ENCODE results near the gene C13orf46.
"Not testable (repeated sequence)": the region's sequence is repeated elsewhere in the genome, so short reads cannot be mapped to it uniquely, and the experiment has no call there.

C13orf46 gene

DNA sequence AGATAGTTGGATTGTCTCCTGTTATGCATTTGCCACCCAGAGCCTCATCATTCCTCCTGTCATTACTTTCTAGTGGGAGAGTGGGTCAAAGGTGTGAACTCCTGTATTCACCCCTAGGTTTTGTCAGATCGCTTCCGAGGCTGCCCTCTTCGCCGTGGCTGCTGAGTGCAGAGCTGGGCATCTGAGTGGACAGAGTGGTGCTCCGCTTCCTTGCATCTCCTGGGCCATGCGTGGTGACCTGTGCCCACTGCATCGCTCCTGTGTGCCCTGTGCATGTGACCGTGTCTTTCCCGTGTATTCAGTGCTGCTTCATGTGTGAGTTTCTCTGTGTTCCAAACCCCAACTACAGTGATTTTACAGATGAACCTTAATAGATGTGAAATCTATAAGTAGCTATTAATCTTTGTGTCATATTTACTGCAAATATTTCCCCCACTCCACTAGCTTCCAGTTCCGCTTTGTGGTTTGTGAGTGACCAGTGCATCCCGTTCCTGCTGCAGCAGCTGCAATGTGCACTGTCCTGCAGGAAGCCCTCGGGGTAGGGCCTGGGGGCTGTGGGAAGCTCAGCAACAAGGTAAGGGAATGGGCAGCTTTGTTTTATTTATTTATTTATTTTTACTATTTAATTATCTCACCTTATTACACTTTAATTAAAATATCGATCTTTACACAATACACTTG is 53.1 kb downstream of the C13orf46 start:
- DNase-seq = no peak

DNA sequence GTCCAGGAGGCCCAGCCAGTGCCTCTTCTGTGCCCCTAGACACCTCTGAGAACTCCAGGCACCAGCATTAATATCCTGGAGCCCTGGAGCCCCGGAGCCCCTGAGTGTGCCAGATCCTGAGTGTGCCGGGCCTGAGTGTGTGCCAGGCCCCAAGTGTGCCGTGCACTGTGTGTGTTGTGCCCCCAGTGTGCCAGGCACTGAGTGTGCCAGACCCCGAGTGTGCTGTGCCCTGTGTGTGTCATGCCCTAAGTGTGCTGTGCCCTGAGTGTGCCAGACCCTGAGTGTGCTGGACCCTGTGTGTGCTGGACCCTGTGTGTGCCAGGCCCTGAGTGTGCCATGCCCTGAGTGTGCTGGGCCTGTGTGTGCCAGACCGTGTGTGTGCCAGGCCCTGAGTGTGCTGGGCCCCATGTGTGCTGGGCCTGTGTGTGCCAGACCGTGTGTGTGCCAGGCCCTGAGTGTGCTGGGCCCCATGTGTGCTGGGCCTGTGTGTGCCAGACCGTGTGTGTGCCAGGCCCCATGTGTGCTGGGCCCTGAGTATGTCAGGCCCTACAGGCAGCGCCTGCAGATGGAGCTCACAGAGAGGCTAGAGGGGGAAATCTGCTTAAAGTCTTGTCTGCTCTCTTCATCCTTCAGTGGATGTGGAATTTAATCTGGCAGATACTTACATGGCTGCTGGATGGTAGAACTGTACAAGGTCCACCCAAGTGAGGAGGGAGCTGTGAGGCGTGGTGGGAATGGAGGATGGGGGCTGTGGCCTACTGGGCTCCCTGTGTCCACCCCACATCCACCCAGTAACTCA is 53.9 kb downstream of the C13orf46 start:
- no peak for DNase-seq

DNA sequence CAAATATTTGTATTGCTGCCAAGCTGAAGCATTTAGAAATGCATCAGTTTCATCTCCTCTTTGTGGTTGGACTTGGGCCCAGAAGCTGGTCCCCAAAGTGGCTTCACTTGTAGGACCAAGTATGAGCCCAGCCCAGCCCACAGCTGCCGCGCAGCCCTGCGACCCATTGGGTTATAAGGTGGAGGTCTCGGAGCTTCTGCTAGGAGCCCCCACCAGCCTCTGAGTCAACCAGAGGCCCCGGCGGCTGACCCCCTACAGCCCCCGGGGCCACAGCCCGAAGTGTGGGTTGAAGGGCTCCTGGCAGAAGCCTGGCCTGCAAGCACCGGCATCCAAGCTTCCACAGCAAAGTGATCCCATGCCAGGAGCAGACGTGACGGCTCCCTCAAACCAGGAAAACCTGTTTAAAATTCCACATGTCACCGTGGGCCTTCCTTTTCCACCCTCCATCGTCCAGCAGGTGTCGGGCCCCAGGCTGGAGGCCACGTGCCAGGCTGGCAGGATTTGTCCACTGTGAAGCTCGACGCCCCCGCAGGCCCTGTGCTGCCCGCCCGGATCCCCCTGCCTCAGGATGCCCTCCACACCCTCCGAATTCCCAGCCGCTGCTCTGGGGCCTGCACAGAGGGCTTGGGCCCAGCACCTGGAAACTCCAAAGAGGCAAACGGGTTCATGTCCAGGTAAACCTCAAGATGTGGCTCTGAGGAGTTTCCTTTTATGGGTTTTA is 54.7 kb downstream of the C13orf46 start:
- DNase-seq = no peak

DNA sequence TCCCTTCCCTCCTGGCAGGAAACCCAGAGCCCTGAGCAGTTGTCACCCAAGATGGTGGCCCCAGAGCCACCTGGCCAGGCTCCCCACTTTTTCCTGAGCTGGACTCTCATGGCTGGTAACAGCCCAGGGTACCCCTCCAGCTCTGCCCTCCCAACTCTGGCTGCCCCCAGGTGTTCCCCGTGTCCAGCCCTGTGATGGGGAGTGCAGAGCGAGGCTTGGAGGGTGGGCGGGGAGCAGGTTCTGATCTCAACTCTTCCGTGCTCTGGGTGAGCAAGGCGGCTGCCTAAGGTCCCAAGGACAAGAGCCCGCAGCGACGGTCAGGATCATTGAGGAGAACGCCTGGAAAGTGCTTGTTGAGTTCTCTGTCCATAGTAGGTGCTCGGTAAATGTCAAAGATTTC is 55.3 kb downstream of the C13orf46 start:
- DNase-seq = no peak

DNA sequence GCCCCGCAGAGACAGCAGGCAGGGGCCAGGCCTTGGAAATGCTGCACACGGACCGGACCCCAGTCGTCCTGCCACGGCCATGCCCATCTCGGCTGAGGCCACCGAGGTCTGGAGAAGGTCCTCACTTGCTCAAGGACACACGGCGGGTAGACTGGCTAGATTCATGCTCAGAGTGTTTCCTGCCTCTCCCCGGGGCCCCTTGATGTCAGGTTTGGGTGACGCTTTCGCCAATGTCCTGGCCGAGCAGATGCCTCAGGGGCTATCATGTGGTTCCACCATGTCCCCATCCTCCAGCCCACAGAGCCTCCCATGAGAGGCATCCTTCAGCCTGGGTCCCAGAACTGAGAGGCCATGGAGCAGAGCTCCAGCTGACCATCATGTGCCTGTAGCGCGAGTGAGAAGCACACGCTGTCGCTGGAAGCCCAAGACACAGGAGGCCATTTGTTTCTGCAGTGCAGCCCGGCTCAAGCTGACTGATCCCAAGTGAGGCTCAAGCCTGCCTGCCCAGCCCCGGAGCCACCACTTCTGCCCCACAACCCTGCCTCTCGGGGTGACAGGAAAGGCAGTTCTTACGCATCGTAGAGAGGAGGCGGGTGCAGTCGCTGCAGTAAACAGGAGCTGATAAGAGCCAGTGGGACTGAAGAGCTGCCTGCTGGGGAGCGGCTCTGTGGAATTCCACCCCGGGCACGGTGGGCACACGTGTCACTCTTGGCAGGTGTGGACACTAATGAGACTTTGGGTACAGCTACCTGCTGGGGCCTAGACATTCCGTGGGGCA is 56.1 kb downstream of the C13orf46 start:
- no peak for DNase-seq

DNA sequence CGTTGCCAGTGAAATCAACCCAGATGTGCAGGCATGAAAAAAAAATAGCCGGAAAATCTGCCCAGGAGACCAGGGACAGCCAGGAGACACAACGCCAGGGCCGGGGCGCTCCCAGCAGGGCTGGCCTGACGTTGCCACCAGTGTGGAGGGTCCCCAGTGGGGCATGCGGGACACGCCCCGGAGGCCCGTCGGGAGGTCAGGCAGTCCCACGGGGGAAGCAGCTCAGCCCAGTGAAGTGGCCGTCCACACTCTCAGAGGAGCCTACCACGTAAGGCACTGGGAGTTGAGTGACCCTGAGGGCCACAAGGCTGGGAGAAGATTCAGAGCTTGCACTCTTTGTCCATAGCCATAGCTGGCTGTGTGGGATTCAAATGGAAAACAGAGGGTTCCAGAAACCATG is 56.8 kb downstream of the C13orf46 start:
- DNase-seq = no peak

DNA sequence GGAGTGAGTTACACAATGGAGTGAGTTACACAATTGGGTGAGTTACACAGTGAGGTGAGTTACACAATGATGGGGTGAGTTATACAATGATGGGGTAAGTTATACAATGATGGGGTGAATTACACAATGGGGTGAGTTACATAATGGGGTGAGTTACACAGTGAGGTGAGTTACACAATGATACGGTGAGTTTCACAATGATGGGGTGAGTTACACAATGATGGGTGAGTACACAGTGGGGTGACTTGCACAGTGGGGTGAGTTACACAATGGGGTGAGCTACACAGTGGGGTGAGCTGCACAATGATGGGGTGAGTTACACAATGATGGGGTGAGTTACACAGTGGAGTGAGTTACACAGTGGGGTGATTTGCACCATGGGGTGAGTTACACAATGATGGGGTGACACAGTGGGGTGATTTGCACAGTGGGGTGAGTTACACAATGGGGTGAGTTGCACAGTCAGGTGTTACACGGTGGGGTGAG is 57.5 kb downstream of the C13orf46 start:
- DNase-seq = no peak

DNA sequence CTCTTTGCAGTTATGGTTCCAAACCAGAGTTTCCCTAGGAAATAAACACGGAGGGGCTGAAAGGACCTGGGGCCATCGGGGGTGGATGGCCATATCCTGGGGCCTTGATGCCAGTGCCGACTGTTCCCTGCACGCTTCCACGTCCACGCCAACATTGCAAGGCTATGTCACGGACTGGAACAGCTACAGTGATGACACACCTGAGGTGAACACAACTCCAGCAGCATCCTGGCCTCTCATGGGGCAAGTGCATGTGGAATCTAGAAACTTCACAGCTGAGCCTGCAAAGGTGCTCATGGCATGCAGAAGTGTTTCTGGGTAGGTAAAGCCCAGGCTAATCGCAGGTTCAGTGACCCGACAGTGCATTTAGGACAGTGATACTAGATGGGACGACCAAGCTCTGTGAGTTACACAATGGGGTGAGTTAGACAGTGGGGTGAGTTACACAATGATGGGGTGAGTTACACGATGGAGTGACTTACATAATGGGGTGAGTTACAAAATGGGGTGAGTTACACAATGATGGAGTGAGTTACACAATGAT is 58.0 kb downstream of the C13orf46 start:
- no peak for DNase-seq

DNA sequence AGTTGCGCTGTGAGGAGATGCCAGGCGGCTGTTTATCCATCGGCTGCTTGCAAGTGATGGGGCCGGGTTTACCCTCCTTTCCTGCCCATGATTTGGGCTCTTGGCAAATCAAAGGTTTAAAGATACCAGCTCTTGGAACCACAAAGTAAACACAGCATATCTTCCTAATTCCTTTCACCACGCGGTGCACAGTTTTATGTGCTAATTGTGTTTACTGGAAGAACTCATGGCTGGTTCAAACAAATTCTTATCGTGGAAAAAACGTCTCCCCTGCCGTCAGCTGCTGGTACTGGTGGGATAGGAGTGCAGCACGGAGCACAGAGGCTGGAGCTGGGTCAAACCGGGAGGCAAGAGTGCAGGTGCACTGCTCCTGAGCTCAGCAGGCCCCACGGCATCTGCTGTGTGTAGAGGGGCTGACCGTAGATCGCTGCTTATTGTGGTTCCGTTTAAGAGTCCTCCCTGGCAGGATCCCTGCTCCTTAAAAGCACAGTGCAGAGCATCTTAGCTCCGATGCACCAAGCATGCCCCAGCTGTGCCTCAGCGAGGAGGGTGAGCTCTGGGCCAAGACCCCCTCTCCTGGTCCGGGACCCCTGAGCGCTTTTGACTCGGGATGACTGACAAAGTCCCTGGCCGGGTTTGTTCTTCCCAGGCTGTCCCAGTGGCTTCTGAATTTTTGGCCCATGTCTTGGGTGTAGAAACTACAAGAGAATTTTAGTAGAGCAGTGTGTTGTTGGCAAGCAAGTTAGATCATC is 58.7 kb downstream of the C13orf46 start:
- no peak for DNase-seq

DNA sequence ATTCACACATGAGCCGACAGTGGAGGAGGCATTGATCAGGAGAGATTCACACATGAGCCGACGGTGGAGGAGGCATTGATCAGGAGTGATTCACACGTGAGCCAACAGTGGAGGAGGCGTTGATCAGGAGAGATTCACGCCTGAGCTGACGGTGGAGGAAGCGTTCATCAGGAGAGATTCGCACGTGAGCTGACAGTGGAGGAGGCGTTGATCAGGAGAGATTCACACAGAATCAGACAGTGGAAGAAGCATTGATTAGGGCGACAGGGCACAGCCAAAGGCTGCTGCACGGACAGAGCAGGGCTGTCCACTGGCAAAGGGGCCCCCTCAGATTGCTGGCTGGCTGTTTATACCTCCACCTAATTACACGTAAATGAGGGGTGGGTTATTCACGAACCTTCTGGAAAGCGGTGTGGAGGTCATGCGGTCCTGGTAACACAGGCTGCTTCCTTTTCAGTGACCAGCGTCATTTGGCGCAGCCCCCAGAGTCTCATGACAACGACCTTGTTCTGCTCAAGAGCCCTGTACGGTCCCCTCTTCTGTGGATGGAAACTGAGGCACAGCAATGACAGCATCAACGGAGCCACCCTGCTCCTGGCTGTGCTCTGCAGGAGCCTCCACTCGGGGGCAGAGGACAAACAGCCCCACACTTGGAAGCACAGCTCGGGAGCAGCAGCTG is 59.4 kb downstream of the C13orf46 start:
- DNase-seq = no peak

DNA sequence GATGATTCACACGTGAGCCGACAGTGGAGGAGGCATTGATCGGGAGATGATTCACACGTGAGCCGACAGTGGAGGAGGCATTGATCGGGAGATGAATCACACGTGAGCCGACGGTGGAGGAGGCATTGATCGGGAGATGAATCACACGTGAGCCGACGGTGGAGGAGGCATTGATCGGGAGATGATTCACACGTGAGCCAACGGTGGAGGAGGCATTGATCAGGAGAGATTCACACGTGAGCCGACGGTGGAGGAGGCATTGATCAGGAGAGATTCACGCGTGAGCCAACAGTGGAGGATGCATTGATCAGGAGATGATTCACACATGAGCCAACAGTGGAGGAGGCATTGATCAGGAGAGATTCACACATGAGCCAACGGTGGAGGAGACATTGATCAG is 60.0 kb downstream of the C13orf46 start:
- not testable (repeated sequence) for DNase-seq

DNA sequence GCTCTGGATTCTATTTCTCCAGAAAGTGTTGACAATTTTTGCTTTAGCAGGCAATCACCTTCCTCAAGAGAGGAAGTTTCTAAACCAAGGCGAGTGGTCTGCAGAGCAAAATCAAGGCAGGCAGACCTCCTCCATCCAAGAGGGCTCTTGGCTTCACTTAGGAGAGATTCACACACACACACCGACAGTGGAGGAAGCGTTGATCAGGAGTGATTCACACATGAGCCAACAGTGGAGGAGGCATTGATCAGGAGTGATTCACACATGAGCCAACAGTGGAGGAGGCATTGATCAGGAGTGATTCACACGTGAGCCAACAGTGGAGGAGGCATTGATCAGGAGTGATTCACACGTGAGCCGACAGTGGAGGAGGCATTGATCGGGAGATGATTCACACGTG is 60.5 kb downstream of the C13orf46 start:
- DNase-seq = not testable (repeated sequence)

DNA sequence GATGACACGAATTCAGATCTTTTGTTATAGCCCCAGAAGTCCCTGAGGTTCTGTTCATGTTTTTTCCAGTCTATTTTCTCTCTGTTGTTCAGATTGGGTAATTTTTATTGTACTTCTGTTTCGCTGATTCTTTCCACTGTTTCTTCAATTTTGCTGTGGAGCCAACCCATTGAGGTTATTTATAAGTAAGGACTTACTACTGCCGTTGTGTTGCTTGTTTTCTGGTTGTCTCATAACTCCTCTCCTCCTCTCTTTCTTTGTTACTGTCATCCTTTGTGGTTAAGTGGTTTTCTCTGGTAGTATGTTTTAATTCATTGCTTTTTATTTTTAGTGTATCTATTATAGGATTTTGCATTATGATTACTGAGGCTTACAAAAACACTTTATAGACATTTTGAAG is 61.3 kb downstream of the C13orf46 start:
- no peak for DNase-seq

DNA sequence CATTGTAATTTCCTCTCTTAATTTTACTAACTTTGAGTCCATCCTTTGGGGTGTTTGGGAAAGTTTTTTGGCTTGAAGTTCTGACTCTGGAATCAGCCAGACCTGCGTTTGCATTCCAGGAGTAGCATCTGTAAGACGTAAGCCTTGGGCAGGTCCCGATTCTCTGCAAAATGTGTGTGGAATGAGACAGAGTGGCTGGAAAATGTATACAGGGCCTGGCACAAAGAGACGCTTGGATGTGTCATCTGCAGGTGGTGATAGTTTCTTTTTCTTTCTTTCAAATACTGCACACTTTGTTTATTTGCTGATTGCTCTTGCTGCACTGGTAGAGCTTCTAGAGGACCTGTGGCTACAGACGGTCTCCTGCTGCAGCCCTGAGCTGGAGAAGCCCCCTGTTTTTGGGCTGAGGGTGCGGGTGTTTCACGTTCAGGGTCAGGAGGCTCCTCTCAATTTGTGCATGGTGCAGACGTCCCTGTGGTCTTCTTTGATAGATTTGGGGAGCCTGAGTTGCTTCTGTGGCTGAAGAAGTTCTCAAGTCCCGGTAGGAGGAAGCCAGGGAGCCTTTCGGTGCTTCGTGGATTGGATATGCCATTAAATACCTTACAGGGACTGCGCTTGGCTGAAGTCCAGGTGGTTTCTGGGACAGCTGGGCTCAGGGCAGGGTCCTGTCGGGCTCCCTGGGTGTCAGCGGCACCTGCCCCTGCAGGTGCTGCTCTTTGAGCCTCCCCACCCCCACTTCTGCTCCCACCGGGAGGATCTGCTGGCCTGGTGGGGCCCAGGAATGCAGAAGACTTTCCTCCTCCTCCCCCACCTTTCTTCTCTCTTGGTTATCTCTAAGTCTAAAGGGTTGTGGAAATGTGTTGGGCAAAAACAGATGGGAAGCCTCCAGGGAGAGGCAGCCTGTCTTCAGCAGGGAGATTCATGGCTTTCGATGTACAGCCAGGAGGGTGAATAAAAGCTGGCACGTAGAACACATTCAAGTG is 66.0 kb downstream of the C13orf46 start:
- DNase-seq = no peak

DNA sequence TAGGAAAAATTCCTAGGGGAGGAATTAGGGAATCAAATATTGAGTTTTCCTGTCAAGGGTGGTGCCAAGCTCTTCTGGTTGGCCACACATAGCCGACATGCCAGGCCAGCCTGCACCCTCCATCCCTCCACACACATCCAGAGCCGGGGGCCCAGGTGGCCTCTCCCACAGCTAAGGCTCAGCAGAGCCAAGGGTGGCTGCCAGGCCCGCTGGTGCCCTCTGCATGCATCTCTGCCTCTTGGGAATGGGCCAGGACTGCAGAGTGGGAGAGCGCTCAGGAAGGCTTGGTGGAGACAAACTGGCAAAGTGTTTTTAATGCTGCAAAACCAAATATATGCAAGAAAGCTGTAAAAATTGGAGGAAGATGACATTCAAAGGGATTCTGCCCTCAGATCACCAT is 67.3 kb downstream of the C13orf46 start:
- DNase-seq = no peak

DNA sequence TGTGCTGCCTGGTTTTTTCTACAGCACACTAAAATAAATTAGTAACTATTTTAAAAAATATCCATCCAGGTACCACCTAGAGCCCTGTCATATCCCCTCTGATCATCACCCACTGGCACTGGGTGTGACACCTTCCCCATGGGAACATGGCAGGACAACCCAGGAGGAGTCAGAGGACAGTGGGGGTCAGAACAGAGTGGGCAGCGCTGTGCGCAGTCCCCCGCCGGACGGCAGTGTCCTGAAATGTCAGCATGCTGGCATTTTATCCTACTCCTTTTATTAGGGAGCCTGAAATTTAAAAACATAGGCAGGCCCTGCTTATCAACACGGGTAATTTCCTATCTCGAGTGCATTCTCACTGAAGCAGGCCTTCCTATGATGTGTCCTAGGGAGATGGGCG is 67.9 kb downstream of the C13orf46 start:
- no peak for DNase-seq

DNA sequence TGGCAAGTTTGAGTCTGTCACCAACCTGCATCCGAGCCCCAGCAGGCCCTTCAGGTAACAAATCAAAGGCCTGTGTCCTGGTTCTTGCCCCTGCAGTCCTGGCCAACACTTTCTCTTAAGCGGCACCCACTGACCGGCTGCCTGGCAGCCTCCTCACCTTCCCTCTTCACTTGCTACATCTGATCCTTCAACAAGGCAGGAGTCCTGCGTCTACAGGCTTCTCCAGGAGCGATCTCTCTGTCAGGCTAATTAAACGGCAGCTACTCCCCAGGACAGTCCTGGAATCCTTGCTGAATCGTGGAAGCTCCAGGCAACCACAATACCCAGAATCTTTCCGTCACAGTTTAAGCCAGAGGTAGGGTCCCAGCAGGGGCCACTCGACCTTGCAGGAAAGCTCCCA is 68.9 kb downstream of the C13orf46 start:
- no peak for DNase-seq

DNA sequence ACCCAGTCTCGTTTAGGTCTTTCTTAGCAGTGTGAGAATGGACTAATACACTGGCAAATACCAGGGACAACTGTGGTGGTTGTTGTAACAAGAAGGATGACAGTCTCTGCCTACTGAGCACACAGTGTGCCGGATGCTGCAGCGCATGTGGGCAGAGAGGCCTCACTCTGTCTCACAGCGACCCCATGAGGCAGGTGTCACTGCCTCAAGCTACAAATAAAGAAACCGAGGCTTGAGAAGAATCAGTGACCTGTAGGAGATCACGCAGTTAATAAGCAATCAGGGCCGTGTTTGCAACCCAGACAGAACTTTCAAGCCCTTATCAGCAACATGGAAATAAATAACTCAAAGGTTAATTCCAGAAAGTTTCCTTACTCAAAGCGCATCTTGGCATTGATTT is 69.5 kb downstream of the C13orf46 start:
- peak; percentile 44 for DNase-seq

DNA sequence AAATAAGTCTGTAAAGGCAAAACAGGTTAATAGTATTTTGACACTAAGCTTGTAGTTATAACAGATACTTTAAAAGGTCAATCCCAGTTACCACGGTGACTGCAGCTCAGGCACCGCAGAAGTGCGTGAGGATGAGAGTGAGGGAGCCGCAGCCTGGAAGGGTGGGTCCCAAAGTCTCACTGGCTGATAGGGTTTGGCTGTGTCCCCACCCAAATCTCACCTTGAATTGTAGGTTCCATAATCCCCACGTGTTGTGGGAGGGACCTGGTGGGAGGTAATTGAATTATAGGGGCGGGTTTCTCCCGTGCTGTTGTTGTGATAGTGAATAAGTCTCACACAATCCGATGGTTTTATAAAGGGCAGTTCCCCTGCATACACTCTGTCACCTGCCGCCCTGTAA is 70.0 kb downstream of the C13orf46 start:
- no peak for DNase-seq
